ELR (cell line): ENCODE results near the gene RASA4.
A peak's percentile ranks its signal among the peaks of the same experiment; 100 is the strongest.
"Not testable (repeated sequence)": the region's sequence is repeated elsewhere in the genome, so short reads cannot be mapped to it uniquely, and the experiment has no call there.

Source experiments
- DNase-seq: peaks from one replicate; pipeline ENCODE4 v3.0.0-alpha.2; 2015; ENCODE audit warnings: low read depth

Gene RASA4

DNA sequence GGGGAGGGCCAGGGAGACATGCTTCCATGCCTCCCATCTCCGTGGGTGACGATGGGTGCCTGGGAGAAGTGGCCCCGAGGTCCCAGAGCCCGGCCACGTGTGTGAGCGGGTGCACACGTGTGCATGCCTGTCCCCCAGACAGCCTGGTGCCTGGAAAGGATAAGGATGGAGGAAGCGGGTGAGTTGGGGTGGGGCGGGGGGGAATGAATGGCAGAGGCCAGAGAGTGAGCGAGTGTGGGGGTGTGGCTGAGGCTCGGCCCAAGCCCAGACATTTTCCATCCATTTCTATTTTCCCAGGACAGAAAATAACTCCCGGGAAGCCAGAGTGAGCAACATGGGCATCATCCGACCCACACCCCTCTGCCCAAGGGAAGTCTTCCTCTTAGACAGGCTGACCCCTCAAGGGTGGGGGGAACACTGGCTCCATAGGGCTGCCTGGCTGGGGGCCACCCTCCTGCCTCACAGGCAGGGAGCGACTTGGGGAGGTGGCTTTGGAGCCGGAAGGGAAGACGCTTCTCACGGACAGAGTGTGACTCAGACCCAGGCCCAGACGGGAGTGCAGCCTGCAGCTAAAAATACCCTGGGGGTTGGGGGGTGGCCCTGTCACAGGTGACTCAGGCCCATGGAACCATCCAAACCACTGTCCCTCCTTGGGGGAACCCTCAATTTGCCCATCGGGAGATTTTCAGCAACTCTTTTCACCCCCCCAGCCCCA is 12.0 kb downstream of the RASA4 start:
- DNase-seq: not testable (repeated sequence)

DNA sequence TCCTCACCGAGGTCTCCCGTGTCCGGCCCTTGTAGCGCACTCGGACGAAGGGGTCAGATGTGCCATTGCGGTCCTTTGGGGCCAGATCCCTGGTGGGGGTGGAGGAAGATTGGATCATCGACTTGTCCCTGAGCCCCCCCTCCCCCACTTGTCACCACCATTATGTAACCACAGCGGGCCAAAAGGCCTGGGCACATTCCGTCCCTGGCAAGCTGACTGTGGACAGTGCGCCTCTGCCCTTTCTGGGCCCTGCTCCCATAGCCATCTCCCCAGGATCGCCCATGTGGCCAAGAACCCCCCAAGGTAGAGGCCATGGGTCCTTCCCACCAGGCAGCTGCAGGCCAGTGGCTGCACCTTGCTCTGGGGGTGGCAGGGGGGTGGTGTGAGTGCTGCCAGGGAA is 14.2 kb downstream of the RASA4 start:
- DNase-seq: not testable (repeated sequence)

DNA sequence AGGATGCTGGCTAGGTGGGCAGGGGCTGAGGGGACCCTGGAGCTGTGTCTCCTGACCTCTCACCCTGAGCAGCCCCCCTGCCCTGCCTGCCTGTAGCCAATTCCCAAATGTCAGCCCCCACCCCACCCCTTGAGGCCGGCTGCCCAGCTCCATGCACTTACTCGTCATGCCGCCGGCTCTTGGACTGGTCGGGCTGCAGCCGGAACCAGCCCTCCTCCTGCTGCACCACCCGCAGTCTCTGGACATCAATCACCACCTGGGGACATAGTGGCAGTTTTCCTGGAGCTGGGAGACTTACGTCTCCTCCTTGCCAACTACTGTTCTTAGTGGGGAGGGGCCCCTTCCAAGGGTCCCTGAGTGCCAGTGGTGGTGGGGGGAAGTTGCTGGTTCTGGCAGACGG is 16.9 kb downstream of the RASA4 start:
- DNase-seq: not testable (repeated sequence)

- not testable (repeated sequence) for DNase-seq
Observed at GRCh38 chr7:102596036-102596435, 20.5 kb downstream of the RASA4 start.

DNA sequence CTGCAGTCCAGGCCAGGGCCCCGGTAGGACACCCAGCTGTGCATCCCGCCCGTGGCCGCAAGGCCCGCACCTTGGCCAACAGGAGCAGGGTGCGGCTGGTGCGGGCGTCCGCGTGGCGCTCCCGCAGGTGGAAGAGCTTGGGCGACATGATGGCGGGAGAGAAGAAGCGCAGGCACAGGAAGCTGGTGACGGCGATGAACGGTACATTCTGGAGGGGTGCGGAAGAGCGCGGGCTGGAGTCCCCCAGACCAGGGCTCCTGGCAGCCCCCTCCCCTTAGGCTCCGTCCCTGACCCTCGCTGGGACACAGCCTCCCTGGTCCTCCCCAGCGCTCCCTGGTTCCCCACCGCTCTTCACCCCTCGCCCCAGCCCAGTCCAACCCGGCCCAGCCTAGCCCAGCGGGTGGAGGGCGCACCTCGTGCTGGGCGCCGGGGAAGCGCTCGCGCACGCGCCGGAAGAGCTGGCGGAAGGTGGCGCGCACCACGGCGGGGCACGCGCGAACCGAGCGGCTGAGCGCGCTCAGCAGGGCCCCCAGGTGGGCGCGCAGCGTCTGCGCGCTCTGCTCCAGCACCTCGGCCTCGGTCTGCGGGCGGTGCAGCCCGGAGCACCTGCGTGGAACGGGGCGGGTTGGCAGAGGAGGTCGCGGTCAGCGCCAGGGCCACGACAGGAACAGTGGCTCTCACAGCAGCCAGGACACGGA is 22.8 kb downstream of the RASA4 start:
- not testable (repeated sequence) for DNase-seq

DNA sequence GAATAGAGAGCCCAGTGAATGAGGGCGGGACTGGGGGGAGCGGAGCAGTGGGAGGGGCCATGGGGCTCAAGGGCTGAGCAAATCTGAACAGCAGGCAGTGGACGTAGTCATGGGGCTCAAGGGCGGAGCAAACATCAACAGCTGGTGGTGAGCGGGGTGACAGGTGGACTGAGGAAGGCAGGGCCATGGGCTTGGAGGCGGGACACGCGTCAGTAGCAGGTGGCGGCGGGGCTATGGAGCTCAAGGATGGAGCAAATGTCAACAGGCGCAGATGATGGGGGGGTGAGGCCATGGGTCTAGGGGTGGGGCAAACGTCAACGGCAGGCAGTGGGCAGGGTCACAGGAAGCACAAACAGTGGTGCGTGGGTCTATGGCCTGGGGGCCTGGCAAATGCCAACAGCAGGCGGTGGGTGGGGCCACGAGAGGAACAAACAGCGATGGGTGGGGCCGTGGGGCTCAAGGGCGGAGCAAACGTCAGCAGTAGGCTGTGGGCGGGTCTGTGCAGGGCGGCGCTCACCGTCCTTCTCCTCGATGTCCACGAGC is 24.0 kb downstream of the RASA4 start:
- not testable (repeated sequence) for DNase-seq

GRCh38 chr7:102589857-102590256 is 26.7 kb downstream of the RASA4 start:
- not testable (repeated sequence) for DNase-seq

- not testable (repeated sequence) for DNase-seq
Observed at GRCh38 chr7:102583495-102583894, 33.1 kb downstream of the RASA4 start.

DNA sequence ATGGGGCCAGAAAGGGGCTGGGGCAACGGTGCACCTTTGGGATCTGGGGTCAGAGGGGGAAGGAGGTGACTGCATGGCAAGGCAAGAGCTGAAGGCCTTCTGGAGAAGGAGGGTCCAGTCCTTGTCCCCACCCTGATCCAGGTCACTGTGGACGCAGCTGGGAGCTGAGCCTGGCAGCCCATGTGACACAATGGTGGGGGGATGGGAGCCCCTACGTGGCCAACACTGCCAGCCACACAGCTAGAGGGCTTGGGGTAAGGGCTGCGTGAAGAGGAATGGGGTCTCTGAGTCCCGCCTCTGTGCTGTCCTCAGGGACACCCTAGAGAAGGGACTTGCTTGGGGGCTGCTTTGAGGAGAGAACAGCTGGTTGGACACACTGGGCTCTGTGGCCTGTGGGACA is 34.8 kb downstream of the RASA4 start:
- not testable (repeated sequence) for DNase-seq

- not testable (repeated sequence) for DNase-seq
Observed at GRCh38 chr7:102578486-102578885, 38.1 kb downstream of the RASA4 start.

GRCh38 chr7:102577315-102578240 is 39.0 kb downstream of the RASA4 start:
- not testable (repeated sequence) for DNase-seq

DNA sequence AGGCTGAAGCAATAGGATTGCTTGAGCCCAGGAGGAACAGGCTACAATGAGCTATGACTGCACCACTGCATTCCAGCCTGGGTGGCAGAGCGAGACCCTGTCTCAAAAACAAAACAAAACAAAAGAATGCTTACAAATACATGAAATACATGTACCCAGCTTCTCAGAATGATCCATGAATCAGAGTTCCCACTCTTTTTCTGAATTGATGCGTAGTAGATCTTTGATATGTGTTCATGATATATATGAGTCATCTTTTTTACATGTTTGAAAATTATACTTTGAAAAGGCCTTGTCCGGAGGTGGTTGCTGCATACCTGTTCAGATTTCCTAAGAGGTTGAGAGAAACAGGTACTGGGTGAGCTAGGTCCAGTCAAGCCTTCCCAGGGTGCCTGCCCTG is 40.2 kb downstream of the RASA4 start:
- DNase-seq: not testable (repeated sequence)

DNA sequence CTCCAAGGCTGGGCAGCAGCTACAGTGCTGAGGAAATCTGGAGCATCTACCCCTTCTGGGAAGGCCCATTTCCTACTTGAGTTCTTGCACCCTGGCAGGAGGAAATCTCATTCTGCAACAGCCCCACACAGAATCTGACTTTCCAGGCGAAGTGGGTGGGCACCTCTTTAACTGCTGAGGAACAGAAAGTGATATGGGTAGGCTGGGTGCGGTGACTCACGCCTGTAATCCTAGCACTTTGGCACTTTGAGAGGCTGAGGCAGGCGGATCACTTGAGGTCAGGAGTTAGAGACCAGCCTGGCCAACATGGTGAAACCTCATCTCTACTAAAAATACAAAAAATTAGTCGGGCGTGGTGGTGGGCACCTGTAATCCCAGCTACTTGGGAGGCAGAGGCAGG is 41.9 kb downstream of the RASA4 start:
- DNase-seq: not testable (repeated sequence)

GRCh38 chr7:102572261-102573239 is 44.0 kb downstream of the RASA4 start, which contains the start of gene POLR2J3:
POLR2J3 (minus strand) TSS chr7:102572583; CDS start chr7:102572521, 62 bp downstream.
- DNase-seq: peak; percentile 99

DNA sequence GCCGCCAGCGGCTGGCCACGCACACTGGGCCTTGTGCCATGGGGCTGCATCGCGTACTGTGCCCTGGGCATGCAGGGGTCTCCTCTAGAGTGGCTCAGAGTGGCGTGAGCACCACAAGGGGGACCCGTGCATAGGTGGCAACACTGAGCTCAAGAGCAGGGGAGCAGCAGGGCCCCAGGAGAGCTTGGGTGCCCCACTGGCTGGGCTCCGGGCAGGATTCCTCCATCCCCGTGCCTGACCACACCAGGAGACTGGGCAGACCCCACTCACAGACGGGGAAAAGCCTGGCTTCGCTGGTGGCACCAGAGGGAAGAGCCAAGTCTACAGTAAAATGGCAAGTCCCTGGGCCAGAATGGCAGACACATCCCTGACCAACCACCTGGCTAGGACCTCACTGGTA is 47.9 kb downstream of the RASA4 start:
- not testable (repeated sequence) for DNase-seq

- not testable (repeated sequence) for DNase-seq
Observed at GRCh38 chr7:102550808-102551422, 65.6 kb downstream of the RASA4 start, which contains the start of gene SPDYE2. SPDYE2 (plus strand) TSS chr7:102551226; CDS start chr7:102553256, 2,030 bp downstream.

DNA sequence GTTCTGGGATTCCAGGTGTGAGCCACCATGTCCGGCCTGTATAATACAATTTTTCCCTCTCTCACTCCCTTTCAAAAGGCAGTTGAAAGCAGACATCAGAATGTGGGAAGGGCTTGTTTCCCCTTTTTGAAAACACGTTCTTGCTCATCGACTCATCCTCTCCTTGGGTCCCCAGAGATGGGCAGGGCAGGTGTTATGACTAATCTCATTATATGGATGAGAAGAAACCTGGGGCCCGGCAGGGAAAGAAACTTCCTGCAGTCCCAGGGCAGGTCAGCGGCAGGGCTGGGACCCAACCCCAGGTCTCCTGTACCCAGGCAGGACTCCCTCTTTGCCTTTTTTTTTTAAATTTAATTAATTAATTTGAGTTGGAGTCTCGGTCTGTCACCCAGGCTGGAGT is 70.2 kb downstream of the RASA4 start:
- not testable (repeated sequence) for DNase-seq

GRCh38 chr7:102545288-102545687 is 71.3 kb downstream of the RASA4 start:
- not testable (repeated sequence) for DNase-seq

- not testable (repeated sequence) for DNase-seq
Observed at GRCh38 chr7:102544372-102544771, 72.2 kb downstream of the RASA4 start.

DNA sequence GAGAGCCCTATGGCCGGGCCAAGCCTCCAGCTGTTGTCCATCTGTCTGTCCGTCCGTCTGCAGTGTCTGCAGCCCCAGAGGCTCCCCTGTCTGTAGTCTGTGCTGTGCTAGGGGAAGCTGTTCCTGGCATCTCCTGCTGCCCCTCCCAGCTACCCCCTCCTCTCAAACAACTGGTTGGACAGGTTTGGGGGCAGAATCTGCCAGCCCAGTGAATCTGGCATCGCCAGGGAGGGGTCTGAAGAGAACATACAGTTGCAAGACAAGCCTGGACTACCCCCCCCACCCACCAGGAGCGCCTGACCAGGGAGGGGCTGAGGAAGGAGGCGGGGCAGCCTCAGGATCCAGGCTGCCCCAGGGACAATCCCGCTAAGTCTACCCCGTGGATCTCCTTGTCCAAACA is 73.0 kb downstream of the RASA4 start, which contains the start of gene UPK3BL2:
Gene UPK3BL2 (minus strand): TSS at position 101 of the 400 bp plus-strand sequence. CDS start 60 bp downstream, at position 41.
- DNase-seq: not testable (repeated sequence)
